OCI-LY1 (cell line): ENCODE data around the gene LRMDA.

Experiments used
- H2AFZ ChIP-seq: fragments of 200-600 bp; sonication (generic), shearing (Covaris generic); 2 replicates; pipeline ENCODE4 v1.6.0; 2014; ENCODE audit warnings: antibody characterized with exemption, mild to moderate bottlenecking, low read length
- H3F3A ChIP-seq: fragments of 200-600 bp; sonication (generic), shearing (Covaris generic); 2 replicates; pipeline ENCODE4 v1.6.0; 2014; ENCODE audit warnings: mild to moderate bottlenecking, antibody characterized with exemption, low read length, moderate library complexity; ENCODE audit not compliant: insufficient read depth
- H3K27ac ChIP-seq: fragments of 200-600 bp; sonication (generic); 2 replicates; pipeline ENCODE4 v1.5.1; 2014; ENCODE audit warnings: low read length, mixed run types, mild to moderate bottlenecking, low read depth; ENCODE audit not compliant: poor library complexity, severe bottlenecking
- H3K27me3 ChIP-seq: fragments of 200-600 bp; sonication (generic); 2 replicates; pipeline ENCODE4 v1.6.0; 2014; ENCODE audit warnings: antibody characterized with exemption, mild to moderate bottlenecking, low read length, moderate library complexity; ENCODE audit not compliant: insufficient read depth
- H3K36me3 ChIP-seq: fragments of 200-600 bp; sonication (generic); 2 replicates; pipeline ENCODE4 v1.6.1; 2014; ENCODE audit warnings: mild to moderate bottlenecking, antibody characterized with exemption, low read length, moderate library complexity, mixed read lengths; ENCODE audit not compliant: insufficient read depth
- H3K4me1 ChIP-seq: fragments of 200-600 bp; sonication (generic); 2 replicates; pipeline ENCODE4 v1.5.1; 2014; ENCODE audit warnings: mild to moderate bottlenecking, low read length, moderate library complexity; ENCODE audit not compliant: insufficient read depth, severe bottlenecking
- H3K4me2 ChIP-seq: fragments of 200-600 bp; sonication (generic), shearing (Covaris generic); 2 replicates; pipeline ENCODE4 v1.6.1; 2014; ENCODE audit warnings: low read length
- H3K4me3 ChIP-seq: fragments of 200-600 bp; sonication (generic); 2 replicates; pipeline ENCODE4 v1.5.1; 2014; ENCODE audit warnings: low read length, low read depth, mild to moderate bottlenecking, mixed read lengths; ENCODE audit not compliant: poor library complexity, severe bottlenecking
- H3K79me2 ChIP-seq: fragments of 200-600 bp; shearing (Covaris generic); 2 replicates; pipeline ENCODE4 v1.6.1; 2016; ENCODE audit warnings: mixed run types, low read length, mixed read lengths; ENCODE audit not compliant: insufficient read depth
- H3K9ac ChIP-seq: fragments of 200-600 bp; sonication (generic), shearing (Covaris generic); 2 replicates; pipeline ENCODE4 v1.6.1; 2014; ENCODE audit warnings: mild to moderate bottlenecking, low read length, mixed read lengths
- H3K9me2 ChIP-seq: fragments of 200-600 bp; sonication (generic), shearing (Covaris generic); 2 replicates; pipeline ENCODE4 v1.6.1; 2014; ENCODE audit warnings: low read depth, mild to moderate bottlenecking, low read length, mixed read lengths
- H3K9me3 ChIP-seq: fragments of 200-600 bp; shearing (Covaris generic); 2 replicates; pipeline ENCODE4 v1.6.1; 2014; ENCODE audit warnings: low read length, mixed read lengths
- H4K20me1 ChIP-seq: fragments of 200-600 bp; sonication (generic), shearing (Covaris generic); 2 replicates; pipeline ENCODE4 v1.6.0; 2016; ENCODE audit warnings: mild to moderate bottlenecking, low read length; ENCODE audit not compliant: insufficient read depth
- EZH2 ChIP-seq: fragments of 200-600 bp; sonication (generic), shearing (Covaris generic); IDR thresholded peaks from 2 replicates; pipeline ENCODE4 v1.8.0; 2017; ENCODE audit warnings: borderline replicate concordance, mixed run types, mild to moderate bottlenecking, antibody characterized with exemption, low read length, moderate library complexity, mixed read lengths
- TF ChIP-seq, protein P1 (sequence below): fragments of 200-600 bp; sonication (generic), shearing (Covaris generic); IDR thresholded peaks from 2 replicates; pipeline ENCODE4 v1.5.1; 2017; ENCODE audit warnings: mild to moderate bottlenecking, antibody characterized with exemption, low read length, moderate library complexity, mixed read lengths

LRMDA gene

GRCh38 chr10:75497997-75498883 lies 66.8 kb downstream of the LRMDA start:
- Histone ChIP-seq H3K4me2 (no peak overlapping the region), H2AFZ (no peak overlapping the region)

GRCh38 chr10:75498884-75499350 lies 67.5 kb downstream of the LRMDA start:
- H3K4me3 ChIP-seq, result no peak overlapping the region
- H3K27ac ChIP-seq, result no peak overlapping the region
- H3K36me3 ChIP-seq, result no peaks in the 10 kb centered on the region
- no peak overlapping the region for H3K4me2 ChIP-seq
- H2AFZ ChIP-seq, result no peak overlapping the region
- H3K9ac ChIP-seq, result no peak overlapping the region
- no peaks in the 10 kb centered on the region for H3F3A ChIP-seq
- no peaks in the 10 kb centered on the region for H4K20me1 ChIP-seq
- no peaks in the 10 kb centered on the region for H3K4me1 ChIP-seq
- no peaks in the 10 kb centered on the region for H3K9me3 ChIP-seq
- H3K79me2 ChIP-seq, result no peaks in the 10 kb centered on the region
- H3K27me3 ChIP-seq, result no peaks in the 10 kb centered on the region
- TF ChIP-seq, protein P1, sequence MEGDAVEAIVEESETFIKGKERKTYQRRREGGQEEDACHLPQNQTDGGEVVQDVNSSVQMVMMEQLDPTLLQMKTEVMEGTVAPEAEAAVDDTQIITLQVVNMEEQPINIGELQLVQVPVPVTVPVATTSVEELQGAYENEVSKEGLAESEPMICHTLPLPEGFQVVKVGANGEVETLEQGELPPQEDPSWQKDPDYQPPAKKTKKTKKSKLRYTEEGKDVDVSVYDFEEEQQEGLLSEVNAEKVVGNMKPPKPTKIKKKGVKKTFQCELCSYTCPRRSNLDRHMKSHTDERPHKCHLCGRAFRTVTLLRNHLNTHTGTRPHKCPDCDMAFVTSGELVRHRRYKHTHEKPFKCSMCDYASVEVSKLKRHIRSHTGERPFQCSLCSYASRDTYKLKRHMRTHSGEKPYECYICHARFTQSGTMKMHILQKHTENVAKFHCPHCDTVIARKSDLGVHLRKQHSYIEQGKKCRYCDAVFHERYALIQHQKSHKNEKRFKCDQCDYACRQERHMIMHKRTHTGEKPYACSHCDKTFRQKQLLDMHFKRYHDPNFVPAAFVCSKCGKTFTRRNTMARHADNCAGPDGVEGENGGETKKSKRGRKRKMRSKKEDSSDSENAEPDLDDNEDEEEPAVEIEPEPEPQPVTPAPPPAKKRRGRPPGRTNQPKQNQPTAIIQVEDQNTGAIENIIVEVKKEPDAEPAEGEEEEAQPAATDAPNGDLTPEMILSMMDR, result no peak
- no peak for TF ChIP-seq EZH2
- no peaks in the 10 kb centered on the region for H3K9me2 ChIP-seq

More at GRCh38 chr10:75497997-75498883, 66.8 kb downstream of the LRMDA start:
- no peaks in the 10 kb centered on the region for H3F3A ChIP-seq
- H3K27me3 ChIP-seq, result no peaks in the 10 kb centered on the region
- H3K36me3 ChIP-seq, result no peaks in the 10 kb centered on the region
- no peaks in the 10 kb centered on the region for H3K9me3 ChIP-seq
- no peaks in the 10 kb centered on the region for H3K4me1 ChIP-seq
- no peak overlapping the region for H3K27ac ChIP-seq
- H3K79me2 ChIP-seq, result no peaks in the 10 kb centered on the region
- H3K4me3 ChIP-seq, result no peak overlapping the region
- H4K20me1 ChIP-seq, result no peaks in the 10 kb centered on the region
- H3K9ac ChIP-seq, result no peak overlapping the region
- H3K9me2 ChIP-seq, result no peaks in the 10 kb centered on the region
- no peak for TF ChIP-seq EZH2
- TF ChIP-seq, protein P1, result no peak

- H3K79me2 ChIP-seq, result no peaks in the 10 kb centered on the region
- no peaks in the 10 kb centered on the region for H3K36me3 ChIP-seq
- no peak overlapping the region for H3K4me2 ChIP-seq
- H4K20me1 ChIP-seq, result no peaks in the 10 kb centered on the region
- no peaks in the 10 kb centered on the region for H3K27me3 ChIP-seq
- H3K9ac ChIP-seq, result no peak overlapping the region
- no peak overlapping the region for H2AFZ ChIP-seq
- H3K4me3 ChIP-seq, result no peak overlapping the region
- H3K27ac ChIP-seq, result no peak overlapping the region
- H3F3A ChIP-seq, result no peaks in the 10 kb centered on the region
- no peaks in the 10 kb centered on the region for H3K4me1 ChIP-seq
- no peaks in the 10 kb centered on the region for H3K9me2 ChIP-seq
- H3K9me3 ChIP-seq, result no peaks in the 10 kb centered on the region
- no peak for TF ChIP-seq EZH2
- TF ChIP-seq, protein P1, result no peak
Observed at GRCh38 chr10:75499556-75500160, 68.2 kb downstream of the LRMDA start.
